Fibroblast of skin of left biceps (primary cell): Measurements from ENCODE around the gene SEC63.
"Not testable (repeated sequence)": the region's sequence is repeated elsewhere in the genome, so short reads cannot be mapped to it uniquely, and the experiment has no call there.

Source experiments
- DNase-seq, 2 experiments: peaks; one replicate each; pipeline ENCODE4 v3.0.0-alpha.2; 2013; ENCODE audit warnings: low read depth in 2 of 2

SEC63 gene

DNA sequence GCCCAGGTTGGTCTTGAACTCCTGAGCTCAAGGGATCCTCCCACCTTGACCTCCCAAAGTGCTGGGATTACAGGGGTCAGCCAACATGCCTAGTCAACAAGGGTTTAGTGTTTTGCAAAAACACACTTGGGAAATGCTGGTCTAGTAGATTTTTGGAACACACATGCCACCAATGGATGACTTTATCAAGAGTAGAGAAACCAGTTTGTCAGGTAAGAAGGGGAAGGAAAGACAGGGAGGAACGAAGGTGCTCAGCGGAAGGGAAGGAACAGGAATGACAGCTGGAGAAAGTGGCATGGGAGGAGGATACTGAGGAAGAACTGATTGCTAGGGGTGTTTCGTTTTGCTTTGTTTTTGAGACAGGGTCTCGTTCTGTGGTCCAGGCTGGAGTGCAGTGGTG is 15.6 kb upstream of the SEC63 start:
- DNase-seq = no peak

DNA sequence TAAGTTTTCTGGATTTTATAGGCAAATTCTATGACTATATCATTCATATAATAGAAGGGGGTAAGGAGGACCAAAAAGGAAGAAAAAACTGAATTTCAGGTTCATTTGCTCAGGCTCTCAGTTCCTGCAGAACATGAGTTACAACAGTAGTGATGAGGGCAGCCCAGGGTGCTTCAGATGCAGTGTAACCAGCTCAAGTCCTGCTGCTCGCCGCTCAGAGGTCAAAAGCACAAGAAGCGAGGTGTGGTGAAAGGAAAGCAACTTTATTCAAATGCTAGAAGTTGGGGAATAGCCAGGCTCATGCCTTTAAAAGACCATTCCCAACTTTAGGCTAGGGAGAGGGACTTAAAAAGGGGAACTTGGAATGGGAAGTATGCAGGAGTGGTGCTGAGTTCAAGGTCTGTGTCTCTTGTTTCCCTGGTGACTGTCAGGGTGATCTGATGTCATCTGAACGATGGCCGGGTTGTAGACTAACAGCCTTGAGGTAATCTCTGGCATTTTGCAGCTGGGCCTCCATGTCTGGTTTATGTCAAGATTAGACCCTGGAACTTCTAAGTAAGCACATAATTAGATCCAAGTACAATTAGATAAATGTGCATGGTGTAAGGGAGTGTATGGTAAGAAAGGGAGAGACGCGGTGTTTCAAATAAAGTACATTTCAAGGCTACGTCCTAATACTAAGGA is 14.5 kb upstream of the SEC63 start:
- DNase-seq = no peak

DNA sequence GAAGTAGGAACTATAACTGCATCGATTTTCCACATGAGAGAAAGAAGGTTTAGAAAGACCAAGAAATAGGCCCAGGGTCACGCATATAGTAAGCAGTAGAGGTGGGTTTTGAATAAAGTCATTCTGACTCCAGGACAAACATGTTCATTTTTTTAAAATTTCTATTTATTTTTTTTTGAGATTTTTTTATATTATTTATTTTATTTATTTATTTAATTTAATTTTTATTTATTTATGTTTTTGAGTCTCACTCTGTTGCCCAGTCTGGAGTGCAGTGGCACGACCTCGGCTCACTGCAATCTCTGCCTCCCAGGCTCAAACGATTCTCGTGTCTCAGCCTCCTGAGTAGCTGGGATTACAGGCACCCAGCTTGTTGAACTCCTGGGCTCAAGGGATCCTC is 13.2 kb upstream of the SEC63 start:
- no peak for DNase-seq

DNA sequence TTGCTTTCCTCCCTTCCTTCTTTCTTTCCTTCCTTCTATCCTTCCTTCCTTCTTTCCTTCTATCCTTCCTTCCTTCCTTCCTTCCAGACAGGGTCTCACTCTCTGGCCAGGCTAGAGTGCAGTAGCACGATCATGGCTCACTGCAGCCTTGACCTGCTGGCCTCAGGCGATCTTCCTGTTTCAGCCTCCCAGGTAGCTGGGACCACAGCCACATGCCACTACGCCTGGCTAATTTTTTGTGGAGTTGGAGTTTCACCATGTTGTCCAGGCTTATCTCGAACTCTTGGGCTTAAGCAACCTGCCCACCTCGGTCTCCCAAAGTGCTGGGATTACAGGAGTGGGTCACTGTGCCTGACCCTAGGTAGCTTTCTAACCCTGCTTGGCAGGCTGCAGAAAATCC is 12.2 kb upstream of the SEC63 start:
- no peak for DNase-seq

DNA sequence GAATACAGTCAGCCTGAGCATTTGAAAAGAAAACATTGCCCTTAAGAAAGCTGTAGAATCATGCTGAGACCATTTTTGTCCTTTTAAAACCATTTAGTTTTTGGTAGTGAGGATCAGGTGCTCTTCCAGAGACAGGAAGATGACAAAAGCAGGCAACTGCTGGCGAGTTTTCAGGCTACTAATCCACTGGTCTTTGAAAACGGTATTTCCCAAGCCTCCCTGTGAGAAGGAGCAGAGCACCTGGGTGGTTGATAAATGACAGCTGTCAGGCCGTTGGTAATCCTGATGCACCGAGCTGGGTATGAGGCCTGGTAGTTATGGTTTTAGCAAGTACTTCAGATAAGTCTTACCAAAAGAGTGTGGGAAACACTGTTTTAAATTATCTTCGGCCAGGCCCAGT is 10.1 kb upstream of the SEC63 start:
- no peak for DNase-seq

DNA sequence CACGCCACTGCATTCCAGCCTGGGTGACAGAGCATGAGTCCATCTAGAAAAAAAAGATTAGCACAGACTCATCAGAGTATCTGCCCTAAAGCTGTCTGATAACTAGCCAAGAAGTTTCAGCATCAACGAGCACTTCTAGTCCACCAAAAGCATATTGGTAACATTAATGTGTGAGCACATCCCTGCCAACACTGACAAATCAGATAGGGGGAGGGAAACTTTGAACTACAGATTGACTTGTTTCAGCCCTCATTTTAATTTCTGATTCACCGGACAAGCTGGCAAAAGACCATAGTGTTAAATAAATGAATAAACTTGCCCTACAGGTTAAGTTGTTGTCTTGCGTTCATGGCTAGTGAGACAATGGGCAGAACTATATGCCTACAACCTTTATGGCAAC is 7.7 kb upstream of the SEC63 start:
- DNase-seq = no peak

DNA sequence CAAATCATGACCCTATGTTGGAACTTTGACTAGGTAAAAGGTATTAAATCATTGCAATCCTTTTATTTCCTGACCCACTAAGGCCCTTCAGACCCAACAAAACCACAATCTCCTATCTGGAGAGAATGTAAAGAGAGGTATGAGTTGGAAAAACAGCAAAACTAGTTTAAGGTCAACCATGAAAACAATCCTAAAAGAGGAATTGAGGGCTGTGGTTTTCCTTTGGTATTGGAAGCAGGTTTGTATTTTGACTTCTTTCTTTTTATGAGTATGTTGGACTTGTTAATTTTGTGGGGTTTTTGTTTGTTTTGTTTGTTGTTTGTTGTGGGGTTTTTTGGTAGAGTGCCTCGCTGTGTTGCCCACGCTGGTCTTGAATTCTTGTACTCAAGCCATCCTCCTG is 4.7 kb upstream of the SEC63 start:
- DNase-seq = no peak

DNA sequence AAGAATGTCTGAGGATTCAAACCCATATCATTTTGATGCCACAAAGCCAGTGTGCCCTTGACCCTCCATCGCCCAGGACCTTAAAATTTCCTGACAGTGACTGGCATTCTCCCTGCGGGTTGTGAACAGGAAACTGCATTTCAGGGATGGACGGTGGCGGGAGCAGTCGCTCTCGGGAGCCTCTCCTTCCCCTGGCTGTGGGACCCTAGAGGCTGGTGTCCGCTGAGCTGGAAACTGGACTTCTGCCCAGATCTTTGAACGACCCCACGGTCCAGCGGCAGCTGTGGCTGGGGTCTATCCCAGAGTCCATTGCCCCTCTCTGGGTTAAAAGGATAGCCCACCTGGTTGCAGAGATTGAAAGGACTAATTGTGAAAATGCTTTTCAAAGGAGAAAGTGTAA is 1.4 kb upstream of the SEC63 start:
- DNase-seq = no peak

DNA sequence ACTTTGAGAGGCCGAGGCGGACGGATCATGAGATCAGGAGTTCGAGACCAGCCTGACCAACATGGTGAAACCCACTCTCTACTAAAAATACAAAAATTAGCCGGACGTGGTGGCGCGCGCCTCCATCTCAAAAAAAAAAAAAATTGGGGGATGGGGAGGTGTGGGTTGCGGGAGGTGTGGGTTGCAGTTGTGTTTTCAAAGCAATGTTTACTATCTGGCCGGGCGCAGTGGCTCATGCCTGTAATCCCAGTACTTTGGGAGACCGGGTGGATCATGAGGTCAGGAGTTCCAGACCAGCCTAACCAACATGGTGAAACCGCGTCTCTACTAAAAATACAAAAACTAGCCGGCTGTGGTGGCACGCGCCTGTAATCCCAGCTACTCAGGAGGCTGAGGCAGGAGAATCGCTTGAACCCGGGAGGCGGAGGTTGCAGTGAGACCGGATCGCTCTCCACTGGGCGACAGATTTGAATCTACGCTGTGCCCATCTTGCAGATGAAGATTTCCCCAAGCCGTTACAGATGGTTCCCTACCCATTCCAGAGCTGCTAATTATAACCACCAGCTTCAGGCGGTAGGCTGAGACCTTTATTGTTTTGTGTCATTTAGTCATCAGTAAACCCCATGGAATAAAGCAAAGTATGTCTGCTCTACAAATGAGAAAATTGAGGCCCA is 818 bp upstream of the SEC63 start:
- DNase-seq = not testable (repeated sequence)

DNA sequence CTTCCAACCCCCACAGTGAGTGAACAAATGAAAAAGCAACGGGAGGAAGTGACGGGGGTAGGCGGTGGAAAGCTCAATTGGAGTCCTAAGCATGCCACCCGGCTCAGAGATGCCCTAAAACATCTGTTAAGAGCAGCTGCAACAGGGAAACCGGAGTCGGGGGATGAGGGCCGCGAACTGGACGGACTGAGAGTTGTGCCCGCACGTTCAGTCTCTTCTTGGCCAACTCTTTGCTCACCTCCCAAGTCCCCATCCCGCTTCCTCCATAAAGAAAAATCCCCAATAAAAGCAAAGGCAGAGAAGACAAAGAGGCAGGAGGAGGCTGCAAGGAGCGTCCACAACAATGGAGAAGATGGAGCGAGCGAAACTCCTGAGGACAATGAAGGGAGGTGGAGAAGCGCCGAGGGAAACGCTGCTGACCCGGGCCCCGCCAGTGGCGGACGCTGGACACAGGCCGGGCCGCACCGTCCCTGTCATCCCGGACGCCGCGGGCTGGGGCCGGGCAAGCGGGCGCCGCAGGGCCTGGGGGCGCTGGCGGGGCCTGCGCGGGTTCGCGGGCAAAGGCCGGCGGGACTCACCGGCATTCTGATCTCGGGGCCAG is 600 bp downstream of the SEC63 start:
- peak in 1 of 2 experiments; percentile 44 for DNase-seq

DNA sequence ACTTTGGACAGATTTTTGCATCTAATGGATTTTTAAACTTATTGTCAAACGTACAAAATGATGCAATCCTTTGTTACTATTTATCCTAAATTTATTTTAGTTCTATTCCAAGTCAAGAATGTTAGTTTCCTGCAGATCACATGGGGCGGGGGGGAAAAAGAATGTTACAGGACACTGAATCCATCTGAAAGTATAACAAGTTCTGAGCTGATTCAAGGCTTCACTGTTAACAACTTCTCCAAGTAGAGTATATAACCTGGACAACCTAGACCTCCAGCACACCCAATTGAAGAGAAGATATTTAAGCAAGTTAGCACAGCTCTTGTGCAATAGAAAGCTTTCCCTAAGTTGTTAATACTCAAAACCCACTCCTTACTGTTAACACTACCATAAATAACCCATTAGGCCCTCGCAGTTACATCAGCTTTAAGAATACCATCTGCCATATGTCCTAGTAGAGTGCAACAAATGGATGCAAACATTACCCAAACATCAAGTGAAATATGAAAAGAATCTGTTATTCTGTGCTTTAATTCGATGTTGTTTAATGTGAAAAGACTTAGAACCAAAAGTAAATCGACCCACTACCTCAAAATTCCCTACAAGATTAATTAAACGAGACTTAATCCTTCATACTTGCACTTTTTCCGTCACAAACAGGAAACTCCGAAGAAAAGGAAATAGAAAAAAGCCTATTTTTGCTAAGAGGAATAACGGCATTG is 1.3 kb downstream of the SEC63 start:
- DNase-seq = peak; percentile 40

DNA sequence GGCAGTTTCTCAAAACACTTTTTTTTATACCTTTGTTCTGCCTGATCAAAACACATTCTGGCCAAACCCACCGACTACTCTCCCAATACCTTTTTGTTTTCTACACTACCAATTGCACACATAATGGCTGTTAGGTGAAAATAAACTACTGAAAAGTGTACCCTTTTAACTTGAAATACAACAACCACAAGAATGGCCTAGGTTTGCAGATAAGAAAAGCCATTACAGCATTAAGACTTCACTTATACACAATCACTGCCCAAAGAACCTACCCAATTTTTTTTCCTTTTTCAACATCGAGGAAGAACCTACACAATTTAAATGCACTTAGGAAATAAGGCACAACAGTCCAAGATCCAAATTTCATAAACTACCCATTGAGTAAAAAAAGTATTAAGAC is 1.8 kb downstream of the SEC63 start:
- no peak for DNase-seq

DNA sequence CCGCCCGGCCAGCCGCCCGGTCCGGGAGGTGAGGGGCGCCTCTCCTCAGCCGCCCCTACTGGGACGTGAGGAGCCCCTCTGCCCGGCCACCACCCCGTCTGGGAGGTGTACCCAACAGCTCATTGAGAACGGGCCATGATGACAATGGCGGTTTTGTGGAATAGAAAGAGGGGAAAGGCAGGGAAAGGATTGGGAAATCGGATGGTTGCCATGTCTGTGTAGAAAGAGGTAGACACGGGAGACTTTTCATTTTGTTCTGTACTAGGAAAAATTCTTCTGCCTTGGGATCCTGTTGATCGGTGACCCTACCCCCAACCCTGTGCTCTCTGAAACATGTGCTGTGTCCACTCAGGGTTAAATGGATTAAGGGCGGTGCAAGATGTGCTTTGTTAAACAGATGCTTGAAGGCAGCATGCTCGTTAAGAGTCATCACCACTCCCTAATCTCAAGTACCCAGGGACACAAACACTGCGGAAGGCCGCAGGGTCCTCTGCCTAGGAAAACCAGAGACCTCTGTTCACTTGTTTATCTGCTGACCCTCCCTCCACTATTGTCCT is 4.1 kb downstream of the SEC63 start:
- not testable (repeated sequence) for DNase-seq

DNA sequence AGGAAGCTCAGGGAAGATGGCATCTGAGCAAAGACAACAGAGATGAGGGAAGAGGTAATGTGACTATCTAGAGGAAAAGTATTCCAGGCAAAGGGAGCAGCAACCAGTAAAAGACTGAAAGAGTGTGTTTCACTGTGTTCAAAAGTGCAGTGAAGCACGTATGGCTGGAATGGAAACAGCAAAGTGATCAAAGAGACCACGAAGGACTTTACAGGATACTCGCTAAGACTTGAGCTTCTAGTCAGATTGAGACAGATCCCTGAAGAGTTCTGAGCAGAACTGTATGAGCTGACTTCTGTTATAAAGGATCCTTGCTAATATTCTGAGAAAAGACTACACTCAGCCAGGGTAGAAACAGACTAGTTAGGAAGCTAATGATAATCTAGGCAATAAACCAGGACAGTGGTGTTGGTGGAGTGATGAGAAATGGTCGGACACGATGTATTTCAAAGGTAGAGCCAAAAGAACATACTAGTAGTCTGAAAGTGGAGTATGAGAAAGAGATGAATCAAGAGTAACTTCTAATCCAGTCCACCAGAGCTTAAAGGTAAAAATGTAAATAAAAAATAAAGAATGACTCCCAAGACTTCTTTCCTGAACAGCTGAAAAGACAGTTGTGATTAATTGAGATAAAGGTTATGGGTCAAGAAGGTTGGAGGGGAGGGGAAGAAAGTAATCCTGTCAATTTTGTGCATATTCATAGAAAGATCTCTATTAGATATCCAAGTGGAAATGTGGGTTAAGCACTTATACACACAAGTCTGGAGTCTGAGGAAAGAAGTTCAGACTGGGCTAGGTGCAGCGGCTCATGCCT is 14.2 kb downstream of the SEC63 start:
- no peak for DNase-seq

DNA sequence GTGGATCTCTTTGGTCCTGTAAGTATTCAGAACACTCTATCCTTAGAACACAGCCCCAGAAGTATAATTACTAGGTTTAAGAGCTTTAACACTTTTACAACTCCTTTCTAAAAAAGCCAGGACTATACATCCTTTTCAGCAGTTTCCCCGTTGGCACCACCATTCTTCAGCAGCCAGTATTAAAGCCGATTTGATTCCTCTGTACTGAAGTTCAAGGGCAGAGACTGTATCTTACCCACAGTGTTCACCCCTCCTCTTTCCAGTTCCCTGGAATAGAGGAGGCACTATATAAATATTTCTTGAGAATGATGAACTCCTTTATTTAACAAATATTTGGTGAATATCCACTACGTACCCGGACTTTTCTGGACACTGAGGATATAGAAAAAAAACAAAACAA is 15.9 kb downstream of the SEC63 start:
- DNase-seq = no peak

DNA sequence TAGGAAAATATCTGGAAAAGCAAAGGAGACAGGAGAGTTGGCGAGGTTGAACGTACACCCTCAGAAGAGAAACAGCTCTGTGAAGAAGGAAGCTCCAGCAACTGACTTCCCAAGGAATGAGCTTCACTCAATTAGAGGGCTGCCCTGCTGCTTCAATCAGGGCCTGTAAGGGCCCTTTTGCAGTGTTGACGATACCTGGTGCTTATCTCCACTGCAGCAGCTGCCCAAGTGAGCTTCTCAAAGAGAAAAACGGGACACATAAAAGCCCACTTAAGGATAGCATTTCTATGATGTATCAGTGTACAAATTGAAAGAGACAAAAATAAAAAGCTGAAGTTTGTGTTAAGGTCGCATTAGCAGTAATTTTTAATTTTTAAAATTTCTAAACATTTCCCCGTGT is 16.4 kb downstream of the SEC63 start:
- DNase-seq = no peak

DNA sequence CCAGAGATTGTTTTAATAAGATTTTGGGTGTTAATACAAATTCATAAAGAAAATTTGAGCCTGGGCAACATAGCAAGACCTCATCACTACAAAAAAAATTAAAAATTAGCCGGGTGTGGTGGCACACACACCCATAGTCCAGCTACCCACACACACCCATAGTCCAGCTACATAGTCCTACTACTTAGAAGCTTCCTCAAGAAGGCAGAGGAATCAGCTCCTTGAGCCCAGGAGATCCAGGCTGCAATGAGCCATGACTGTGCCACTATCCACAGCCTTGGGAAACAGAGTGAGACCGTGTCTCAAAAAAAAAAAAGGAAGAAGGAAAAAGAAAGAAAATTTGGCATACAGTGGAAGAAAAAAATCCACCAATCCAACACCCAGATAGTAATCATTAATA is 16.8 kb downstream of the SEC63 start:
- no peak for DNase-seq

DNA sequence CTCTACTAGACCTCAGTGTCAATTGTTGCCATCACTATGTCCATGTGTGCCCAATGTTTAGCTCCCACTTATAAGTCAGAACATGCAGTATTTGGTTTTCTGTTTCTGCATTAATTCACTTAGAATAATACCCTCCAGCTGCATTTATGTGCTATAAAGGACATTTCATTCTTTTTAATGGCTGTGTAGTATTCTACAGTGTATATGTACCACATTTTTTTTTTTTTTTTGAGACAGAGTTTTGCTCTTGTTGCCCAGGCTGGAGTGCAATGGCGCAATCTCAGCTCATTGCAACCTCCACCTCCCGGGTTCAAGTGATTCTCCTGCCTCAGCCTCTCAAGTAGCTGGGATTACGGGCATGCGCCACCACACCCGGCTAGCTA is 21.1 kb downstream of the SEC63 start:
- not testable (repeated sequence) for DNase-seq

DNA sequence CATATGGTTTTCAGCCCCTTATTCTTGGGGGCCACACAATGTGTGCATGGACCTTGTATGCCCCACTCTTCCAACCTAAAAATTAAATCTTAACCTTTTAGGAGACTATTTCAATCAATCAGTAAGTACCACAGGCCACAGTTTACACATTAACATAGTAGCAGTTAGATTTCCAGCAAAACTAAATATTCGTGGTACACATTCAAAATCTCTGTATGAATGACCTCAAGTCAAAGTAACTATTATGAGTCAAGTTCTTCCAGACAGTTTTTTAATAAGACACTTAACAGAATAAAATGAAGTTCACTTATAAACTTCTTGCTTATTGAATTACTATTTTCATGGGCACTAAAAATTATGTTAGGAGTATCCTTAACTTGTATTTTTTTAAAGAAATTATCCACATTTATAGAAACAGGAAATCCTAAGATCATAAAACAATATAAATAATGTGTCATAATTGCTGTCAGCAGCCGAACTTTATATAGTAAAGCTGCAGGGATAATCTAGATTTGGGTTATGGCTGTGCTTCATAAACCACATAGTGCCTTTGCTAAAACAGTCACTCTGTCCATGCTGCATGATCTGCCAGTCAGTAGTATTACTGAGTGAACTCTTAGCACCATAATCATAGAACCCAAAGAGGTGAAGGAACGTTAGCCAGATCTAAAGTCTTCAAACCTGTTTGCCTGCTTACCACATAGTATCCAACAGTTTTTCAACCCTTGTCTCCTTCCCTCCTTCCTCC is 21.7 kb downstream of the SEC63 start:
- no peak for DNase-seq

DNA sequence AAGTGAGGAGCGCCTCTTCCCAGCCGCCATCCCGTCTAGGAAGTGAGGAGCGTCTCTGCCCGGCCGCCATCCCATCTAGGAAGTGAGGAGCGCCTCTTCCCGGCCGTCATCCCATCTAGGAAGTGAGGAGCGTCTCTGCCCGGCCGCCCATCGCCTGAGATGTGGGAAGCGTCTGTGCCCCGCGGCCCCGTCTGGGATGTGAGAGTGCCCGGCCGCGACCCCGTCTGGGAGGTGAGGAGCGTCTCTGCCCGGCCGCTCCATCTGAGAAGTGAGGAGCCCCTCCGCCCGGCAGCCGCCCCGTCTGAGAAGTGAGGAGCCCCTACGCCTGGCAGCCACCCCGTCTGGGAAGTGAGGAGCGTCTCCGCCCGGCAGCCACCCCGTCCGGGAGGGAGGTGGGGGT is 23.8 kb downstream of the SEC63 start:
- DNase-seq = not testable (repeated sequence)

DNA sequence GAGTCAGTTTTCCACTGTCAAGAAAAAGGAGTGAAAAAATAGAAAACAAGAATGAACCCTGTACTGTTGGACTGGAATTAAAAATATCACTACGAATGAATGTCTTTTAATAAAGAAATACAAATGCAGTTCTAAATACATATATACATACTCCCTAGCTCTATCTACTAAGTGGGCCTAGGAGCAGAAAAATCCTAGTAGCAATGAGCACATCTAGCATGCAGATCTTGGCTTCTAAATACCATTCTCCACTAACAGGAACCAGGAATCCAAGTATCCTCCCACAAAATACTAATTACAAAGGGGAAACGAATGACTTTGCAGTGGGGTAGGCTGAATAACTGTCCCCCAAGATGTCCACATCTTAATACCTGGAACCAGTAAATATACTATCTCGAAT is 25.4 kb downstream of the SEC63 start:
- DNase-seq = no peak
